Activated CD8-positive, alpha-beta memory T cell treated with anti-CD3 and anti-CD28 coated beads for 48 hours (primary cell): ENCODE results near the gene KLRF1.

Experiments used
- DNase-seq, 3 experiments: peaks; one replicate each; pipeline ENCODE4 v3.0.0-alpha.2; 2020; ENCODE audit warnings: low read depth in 2 of 3, low spot score in 2 of 3

Gene KLRF1

GRCh38 chr12:9808504-9808903, 18.8 kb upstream of the KLRF1 start:
- no peak for DNase-seq

- DNase-seq: no peak
Observed at GRCh38 chr12:9809338-9809737, 17.9 kb upstream of the KLRF1 start.

GRCh38 chr12:9809866-9810265, 17.4 kb upstream of the KLRF1 start:
- DNase-seq: no peak

- no peak for DNase-seq
Observed at GRCh38 chr12:9810671-9811070, 16.6 kb upstream of the KLRF1 start.

GRCh38 chr12:9811621-9812020, 15.7 kb upstream of the KLRF1 start:
- DNase-seq: no peak

GRCh38 chr12:9813821-9814798, 13.2 kb upstream of the KLRF1 start:
- DNase-seq: peak; percentile 86 to 97 (median 92)

GRCh38 chr12:9820281-9820930, 6.9 kb upstream of the KLRF1 start:
- no peak for DNase-seq

GRCh38 chr12:9829483-9829882, 2.2 kb downstream of the KLRF1 start:
- no peak for DNase-seq

GRCh38 chr12:9829982-9830381, 2.7 kb downstream of the KLRF1 start:
- no peak for DNase-seq

GRCh38 chr12:9831720-9832119, 4.4 kb downstream of the KLRF1 start:
- DNase-seq: no peak

GRCh38 chr12:9843407-9843806, 16.1 kb downstream of the KLRF1 start:
- no peak for DNase-seq

GRCh38 chr12:9848899-9849298, 21.6 kb downstream of the KLRF1 start:
- no peak for DNase-seq

- DNase-seq: no peak
Observed at GRCh38 chr12:9851050-9851449, 23.8 kb downstream of the KLRF1 start.

- DNase-seq: no peak
Observed at GRCh38 chr12:9851927-9852326, 24.6 kb downstream of the KLRF1 start.

GRCh38 chr12:9856151-9856550, 28.9 kb downstream of the KLRF1 start:
- no peak for DNase-seq

GRCh38 chr12:9856894-9857293, 29.6 kb downstream of the KLRF1 start:
- no peak for DNase-seq

GRCh38 chr12:9858135-9858534, 30.9 kb downstream of the KLRF1 start:
- DNase-seq: no peak

GRCh38 chr12:9864913-9865675, 37.8 kb downstream of the KLRF1 start:
- DNase-seq: no peak

GRCh38 chr12:9866860-9867269, 39.6 kb downstream of the KLRF1 start:
- DNase-seq: no peak

GRCh38 chr12:9867531-9867930, 40.2 kb downstream of the KLRF1 start:
- DNase-seq: no peak

GRCh38 chr12:9868311-9868801, 41.1 kb downstream of the KLRF1 start:
- DNase-seq: no peak

- DNase-seq: no peak
Observed at GRCh38 chr12:9868951-9869306, 41.6 kb downstream of the KLRF1 start.
